ENCODE measurements around the gene TRAT1.

GRCh38 chr3:108779496-108779895 is 43.1 kb upstream of the TRAT1 start:
- TF ChIP-seq CTCF (conservative IDR thresholded peaks at IDR 0.05; ENCODE audit: low read depth in 2 of 2) = no peak
- TF ChIP-seq POLR2AphosphoS5 (IDR thresholded peaks at IDR 0.05; ENCODE audit: low read depth) = no peak
- no peak for TF ChIP-seq CREB1 (CRISPR knock-in tag; IDR thresholded peaks at IDR 0.05; ENCODE audit: low read depth)
- no peak for TF ChIP-seq EZH2 (IDR thresholded peaks at IDR 0.05; ENCODE audit: low read depth, unreplicated experiment)
- no peak for TF ChIP-seq STAT1 (IDR thresholded peaks at IDR 0.05; ENCODE audit: unreplicated experiment)
- TF ChIP-seq EZH2phosphoT487 (IDR thresholded peaks at IDR 0.05; ENCODE audit: unreplicated experiment) = no peak
- TF ChIP-seq ETS1 (IDR thresholded peaks at IDR 0.05) = no peak
- no peak for TF ChIP-seq REST (IDR thresholded peaks at IDR 0.05; ENCODE audit: unreplicated experiment)
- no peak for TF ChIP-seq JUNB (IDR thresholded peaks at IDR 0.05; ENCODE audit: unreplicated experiment)
